Immature natural killer cell (primary cell): ENCODE data around the gene FAM227B. TPM values are rescaled to one million over a fixed set of nuclear protein-coding genes. Genes with fewer than 3 reads are reported as not detected.
A peak's percentile ranks its signal among the peaks of the same experiment; 100 is the strongest.
"Not testable (repeated sequence)": the region's sequence is repeated elsewhere in the genome, so short reads cannot be mapped to it uniquely, and the experiment has no call there.

Experiments used
- DNase-seq, 3 donors: peaks; one replicate each; pipeline ENCODE4 v3.0.0; 2022; ENCODE audit warnings: mixed read lengths in 1 of 3
- H3K27ac Mint-ChIP-seq, 6 donors: one replicate each; pipeline ENCODE4 v1.8.0; 2020; ENCODE audit warnings: mixed read lengths in 6 of 6, mild to moderate bottlenecking in 5 of 6, inconsistent platforms in 4 of 6, moderate library complexity in 3 of 6
- H3K27me3 Mint-ChIP-seq, 3 donors: one replicate each; pipeline ENCODE4 v1.8.0; 2020 to 2021; ENCODE audit warnings: low read depth in 3 of 3, mild to moderate bottlenecking in 3 of 3, mixed read lengths in 3 of 3, moderate library complexity in 3 of 3, inconsistent platforms in 1 of 3
- H3K36me3 Mint-ChIP-seq, 3 donors: one replicate each; pipeline ENCODE4 v1.8.0; 2020; ENCODE audit warnings: mixed read lengths in 3 of 3, inconsistent platforms in 2 of 3, mild to moderate bottlenecking in 2 of 3
- H3K4me1 Mint-ChIP-seq, 2 donors: one replicate each; pipeline ENCODE4 v1.8.0; 2020; ENCODE audit warnings: inconsistent platforms in 2 of 2, mild to moderate bottlenecking in 2 of 2, mixed read lengths in 2 of 2, moderate library complexity in 1 of 2
- H3K4me3 Mint-ChIP-seq, 5 donors: one replicate each; pipeline ENCODE4 v1.8.0; 2020; ENCODE audit warnings: mild to moderate bottlenecking in 5 of 5, mixed read lengths in 5 of 5, inconsistent platforms in 3 of 5, moderate library complexity in 3 of 5
- H3K9me3 Mint-ChIP-seq, 6 donors: one replicate each; pipeline ENCODE4 v1.8.0; 2020; ENCODE audit warnings: mild to moderate bottlenecking in 6 of 6, mixed read lengths in 6 of 6, inconsistent platforms in 4 of 6, moderate library complexity in 3 of 6
- polyA plus RNA-seq, 3 donors: library from polyadenylated mRNA; unstranded; fragments of 300-500 nt; fragmentation: Illumina TruSeq; gene quantifications; one replicate each; pipeline ENCODE4 v1.2.3, GENCODE V29; 2021

The FAM227B gene
- polyA plus RNA-seq, 3 donors from 2014 or later: 8.3 to 16.5 (median 10.2) TPM

DNA sequence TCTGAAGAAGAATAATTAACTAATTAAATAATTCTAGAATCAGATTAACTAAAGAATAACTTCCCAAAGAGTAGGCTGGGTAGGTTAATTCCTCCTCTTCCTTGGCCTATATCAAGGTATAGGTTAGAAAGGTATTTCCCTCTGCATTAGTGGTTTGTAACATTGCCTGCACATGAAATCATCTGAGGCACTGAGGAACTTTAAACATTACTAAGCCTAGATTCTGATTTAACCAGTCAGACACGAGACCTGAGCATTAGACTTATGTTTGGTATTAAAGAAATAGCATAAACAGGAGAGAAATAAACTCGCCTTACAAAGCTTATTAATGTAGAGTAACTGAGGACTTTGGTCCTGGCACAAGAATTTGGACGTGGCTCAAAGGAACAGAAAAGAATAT is 113.4 kb downstream of the FAM227B start:
- H3K9me3 Mint-ChIP-seq: peaks cover 0 to 10% (median 5%) of the 10 kb centered on the region in 6 donors
- peaks cover 1 to 4% (median 2%) of the 10 kb centered on the region in 3 donors for H3K27me3 Mint-ChIP-seq
- no peak overlapping the region for H3K27ac Mint-ChIP-seq
- no peak for DNase-seq
- H3K4me1 Mint-ChIP-seq: no peaks in the 10 kb centered on the region
- H3K36me3 Mint-ChIP-seq: no peaks in the 10 kb centered on the region
- H3K4me3 Mint-ChIP-seq: no peak overlapping the region

DNA sequence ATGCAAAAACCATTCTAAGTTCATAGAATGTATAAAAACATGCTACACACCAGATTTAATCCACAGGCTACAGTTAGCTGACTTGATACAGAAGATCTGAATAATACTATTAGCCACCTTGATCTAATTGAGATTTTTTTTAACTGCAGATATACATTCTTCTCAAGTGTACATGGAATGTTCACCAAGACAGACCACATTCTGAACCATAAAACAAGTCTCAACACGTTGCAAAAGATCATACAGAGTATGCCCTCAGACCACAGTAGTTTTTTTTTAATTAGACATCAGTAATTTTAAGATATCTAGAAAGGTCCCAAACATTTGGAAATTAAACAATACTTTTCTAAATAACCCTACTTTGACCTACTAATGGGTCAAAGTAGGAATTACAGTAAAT is 114.3 kb downstream of the FAM227B start:
- Mint-ChIP-seq H3K36me3 (no peaks in the 10 kb centered on the region), H3K27ac (no peak overlapping the region), H3K4me3 (no peak overlapping the region), H3K27me3 (peaks cover 1 to 4% (median 2%) of the 10 kb centered on the region in 3 donors), H3K4me1 (no peaks in the 10 kb centered on the region), H3K9me3 (peaks cover 0 to 11% (median 5%) of the 10 kb centered on the region in 6 donors)
- no peak for DNase-seq

DNA sequence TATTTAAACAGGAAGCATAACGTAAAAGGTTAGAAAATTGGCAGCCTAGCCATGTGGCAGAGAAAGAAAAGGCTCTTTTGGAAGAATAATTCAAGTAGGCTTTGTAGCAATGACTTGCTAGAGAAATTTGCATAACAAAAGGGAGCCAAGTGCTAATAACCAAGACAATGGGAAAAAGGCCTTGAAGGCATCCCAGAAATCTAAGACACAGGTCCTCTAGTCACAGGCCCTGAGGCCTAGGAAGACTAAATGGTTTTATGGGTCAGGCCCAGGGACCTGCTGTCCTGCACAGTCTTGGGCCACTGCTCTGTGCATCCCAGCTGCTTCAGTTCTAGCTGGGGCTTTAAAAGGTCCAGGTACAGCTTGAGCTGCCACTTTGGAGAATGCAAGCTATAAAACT is 119.0 kb downstream of the FAM227B start:
- Mint-ChIP-seq H3K27me3 (peaks cover 1 to 3% (median 2%) of the 10 kb centered on the region in 3 donors), H3K36me3 (no peaks in the 10 kb centered on the region), H3K4me1 (no peaks in the 10 kb centered on the region), H3K9me3 (peaks cover 0 to 11% (median 5%) of the 10 kb centered on the region in 6 donors), H3K4me3 (no peak overlapping the region), H3K27ac (no peak overlapping the region)
- DNase-seq: no peak

DNA sequence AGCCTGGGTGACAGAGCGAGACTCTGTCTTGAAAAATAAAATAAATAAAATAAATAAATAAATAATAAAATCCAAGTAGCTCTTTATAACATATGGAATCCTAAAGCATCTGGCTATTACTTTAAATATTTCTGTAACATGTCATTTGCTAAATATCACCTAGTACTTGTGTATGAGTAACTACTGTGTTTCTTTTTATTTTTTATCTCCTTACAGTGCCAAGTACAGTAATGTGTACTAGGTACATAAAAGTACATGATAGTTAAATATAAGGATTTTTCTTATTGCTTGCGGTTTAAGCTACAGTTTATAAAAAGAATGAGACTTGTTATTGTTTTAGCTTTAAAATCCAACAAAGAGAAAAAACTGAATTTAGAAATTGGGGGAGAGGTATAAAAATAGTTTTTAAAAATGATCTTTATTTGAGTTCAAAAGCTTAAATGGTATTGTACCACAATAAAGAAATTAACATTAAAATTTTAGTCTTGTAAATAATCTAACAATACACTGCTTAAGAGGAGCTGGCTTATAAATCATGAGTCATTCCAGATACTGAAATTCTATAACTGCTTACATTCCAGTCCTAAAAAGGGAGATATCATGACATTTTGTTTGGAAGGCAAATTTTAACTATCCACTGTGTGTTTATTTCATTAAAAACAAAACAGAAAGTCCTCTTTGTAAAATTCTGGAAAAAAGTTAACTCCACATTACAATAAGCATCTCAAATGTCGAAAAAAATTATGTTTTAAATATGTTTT is 124.4 kb downstream of the FAM227B start:
- H3K27ac Mint-ChIP-seq: no peak overlapping the region

DNA sequence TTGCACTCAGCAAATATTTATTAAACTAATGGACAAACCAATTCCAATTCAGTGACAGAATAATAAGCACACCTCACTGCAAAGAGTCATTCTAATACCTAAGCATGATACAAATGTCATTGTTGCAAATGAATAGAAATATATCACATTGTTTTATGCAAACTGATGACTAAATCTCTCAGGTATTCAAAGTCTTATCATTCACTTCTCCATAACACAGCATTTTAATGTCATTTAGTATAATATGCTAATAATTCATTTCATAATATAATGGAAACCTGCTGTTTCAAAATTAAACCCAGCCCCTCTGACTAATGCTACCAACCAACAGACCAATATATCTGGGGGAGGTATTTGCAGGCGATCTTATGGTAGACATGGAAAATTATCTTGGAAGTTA is 125.8 kb downstream of the FAM227B start:
- DNase-seq: no peak
- Mint-ChIP-seq H3K36me3 (no peaks in the 10 kb centered on the region), H3K27ac (no peak overlapping the region), H3K4me3 (no peak overlapping the region), H3K9me3 (peaks cover 0 to 1% (median 0%) of the 10 kb centered on the region in 6 donors), H3K4me1 (no peaks in the 10 kb centered on the region), H3K27me3 (peaks cover 2 to 3% (median 2%) of the 10 kb centered on the region in 3 donors)

More for the DNA sequence above, 124.4 kb downstream of the FAM227B start:
- Mint-ChIP-seq H3K4me1 (no peaks in the 10 kb centered on the region), H3K4me3 (no peak overlapping the region), H3K36me3 (no peaks in the 10 kb centered on the region), H3K27me3 (peaks cover 0 to 3% (median 2%) of the 10 kb centered on the region in 3 donors), H3K9me3 (no peaks in the 10 kb centered on the region)
- no peak for DNase-seq

DNA sequence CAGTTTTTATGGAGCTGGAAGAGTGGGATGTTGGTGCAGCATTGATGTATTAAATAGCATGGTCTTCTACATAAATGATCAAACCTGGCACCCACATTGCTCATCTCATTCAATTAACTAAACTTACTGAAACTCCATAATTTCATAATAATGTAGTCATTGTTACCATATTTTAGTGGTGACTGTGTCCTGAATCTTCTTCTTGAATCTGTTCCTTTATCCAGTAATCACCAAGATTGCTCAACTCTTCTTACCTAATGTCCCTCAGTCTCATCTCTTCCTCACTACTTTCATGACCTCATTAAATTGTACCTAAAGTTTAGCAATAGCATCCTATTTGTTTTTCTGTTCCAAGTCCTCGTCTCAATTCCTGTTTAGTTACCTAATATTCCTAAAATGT is 127.8 kb downstream of the FAM227B start:
- Mint-ChIP-seq H3K4me3 (no peak overlapping the region), H3K4me1 (no peaks in the 10 kb centered on the region), H3K27ac (no peak overlapping the region), H3K27me3 (peaks cover 0 to 2% (median 2%) of the 10 kb centered on the region in 3 donors), H3K36me3 (no peaks in the 10 kb centered on the region), H3K9me3 (peaks cover 0 to 1% (median 0%) of the 10 kb centered on the region in 6 donors)
- no peak for DNase-seq

DNA sequence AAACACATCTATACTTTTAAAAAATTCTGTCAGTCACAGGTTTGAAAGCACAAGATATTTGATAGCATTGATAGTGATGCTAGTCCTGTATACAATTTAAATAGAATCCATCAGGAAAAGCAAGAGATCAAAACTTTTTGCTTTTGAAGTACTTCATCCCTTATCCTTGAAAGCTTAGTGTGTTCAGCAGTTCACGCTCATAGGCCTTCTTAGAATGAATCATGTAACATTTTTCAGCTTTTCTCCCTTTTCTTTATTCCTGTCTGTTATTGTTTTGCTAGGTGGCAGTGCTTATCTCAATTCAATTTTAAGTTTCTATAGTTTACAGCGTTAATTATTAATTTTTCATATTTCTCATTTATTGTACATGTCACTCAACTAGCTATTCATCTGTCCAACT is 128.5 kb downstream of the FAM227B start:
- Mint-ChIP-seq H3K27ac (no peak overlapping the region), H3K27me3 (peaks cover 0 to 2% (median 2%) of the 10 kb centered on the region in 3 donors), H3K9me3 (peaks cover 0 to 1% (median 0%) of the 10 kb centered on the region in 6 donors), H3K36me3 (no peaks in the 10 kb centered on the region), H3K4me3 (no peak overlapping the region), H3K4me1 (no peaks in the 10 kb centered on the region)
- no peak for DNase-seq

DNA sequence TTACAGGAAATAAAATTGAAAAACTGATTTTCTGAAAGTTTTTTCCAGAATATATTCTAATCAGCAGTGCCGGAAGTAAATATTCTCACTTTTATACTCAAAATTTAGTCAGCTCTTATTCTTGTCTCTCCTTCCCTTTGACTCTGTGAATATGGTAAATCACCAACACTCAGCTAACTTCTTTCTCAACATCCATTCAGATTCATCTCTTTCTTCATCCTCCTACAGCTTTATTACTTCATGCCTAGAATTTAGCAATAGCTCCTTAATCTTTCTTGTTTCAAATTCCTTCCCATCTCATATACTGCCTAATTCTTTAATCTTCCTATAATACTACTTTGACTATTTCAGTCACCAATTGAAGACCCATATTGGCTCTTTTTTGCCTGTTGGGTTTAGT is 129.7 kb downstream of the FAM227B start:
- DNase-seq: no peak
- Mint-ChIP-seq H3K27me3 (peaks cover 0 to 2% (median 2%) of the 10 kb centered on the region in 3 donors), H3K9me3 (peaks cover 0 to 1% (median 0%) of the 10 kb centered on the region in 6 donors), H3K36me3 (no peaks in the 10 kb centered on the region), H3K4me3 (no peak overlapping the region), H3K27ac (no peak overlapping the region), H3K4me1 (no peaks in the 10 kb centered on the region)

DNA sequence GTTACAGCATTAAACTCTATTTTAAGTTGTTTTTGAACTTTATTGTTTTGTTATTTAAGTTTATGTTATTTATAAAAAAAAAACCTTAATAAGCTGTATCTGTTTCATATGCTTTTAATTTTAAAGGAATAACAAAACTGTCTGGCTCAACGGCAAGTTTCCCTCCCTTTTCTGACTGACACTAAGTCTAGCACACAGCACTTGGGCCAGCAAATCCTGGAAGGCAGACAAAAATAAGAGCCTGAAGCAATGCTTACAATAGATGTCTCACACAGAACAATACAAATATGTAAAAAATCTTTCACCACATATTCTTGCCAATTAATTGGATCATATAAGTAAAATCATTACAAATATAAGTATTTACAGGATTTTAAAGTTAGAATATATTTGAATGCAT is 135.2 kb downstream of the FAM227B start:
- not testable (repeated sequence) for H3K27me3 Mint-ChIP-seq, H3K27ac Mint-ChIP-seq, DNase-seq, H3K36me3 Mint-ChIP-seq, H3K4me3 Mint-ChIP-seq, H3K4me1 Mint-ChIP-seq, H3K9me3 Mint-ChIP-seq

DNA sequence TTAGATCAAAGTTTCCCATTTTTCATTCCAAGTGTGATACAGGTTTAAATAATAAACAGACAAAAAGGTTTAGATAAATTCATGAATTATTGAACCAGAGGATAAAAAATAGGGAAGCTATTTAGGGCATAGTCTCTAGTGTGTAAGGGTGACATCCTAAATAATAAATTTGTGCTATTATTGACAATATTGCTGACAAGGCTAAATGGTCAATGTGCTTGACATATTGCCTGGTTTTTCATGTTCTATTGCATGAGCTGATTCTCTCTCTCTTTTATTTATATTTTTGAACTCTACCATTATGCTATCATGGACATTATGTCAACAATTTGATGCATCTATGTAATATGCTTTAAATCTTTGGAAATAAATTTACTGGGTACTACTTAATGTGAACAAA is 141.6 kb downstream of the FAM227B start:
- H3K27me3 Mint-ChIP-seq, H3K4me3 Mint-ChIP-seq, H3K9me3 Mint-ChIP-seq, DNase-seq, H3K36me3 Mint-ChIP-seq, H3K27ac Mint-ChIP-seq, H3K4me1 Mint-ChIP-seq: not testable (repeated sequence)

DNA sequence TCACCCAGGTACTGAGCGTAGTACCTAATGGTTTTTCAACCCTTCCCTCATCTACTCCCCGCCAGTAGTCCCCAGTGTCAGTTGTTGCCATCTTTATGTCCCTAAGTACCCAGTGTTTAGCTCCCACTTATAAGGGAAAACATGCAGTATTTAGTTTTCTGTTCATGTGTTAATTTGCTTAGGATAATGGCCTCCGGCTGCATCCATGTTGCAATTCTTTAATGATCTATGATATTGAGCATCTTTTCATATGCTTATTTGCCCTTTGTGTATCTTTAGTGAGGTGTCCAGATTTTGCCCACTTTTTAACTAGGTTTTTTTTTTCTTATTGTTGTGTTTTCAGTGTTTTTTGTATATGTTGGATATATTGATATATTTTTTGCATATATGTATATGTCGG is 142.6 kb downstream of the FAM227B start:
- H3K27ac Mint-ChIP-seq, H3K9me3 Mint-ChIP-seq, H3K4me1 Mint-ChIP-seq, H3K27me3 Mint-ChIP-seq, H3K36me3 Mint-ChIP-seq, H3K4me3 Mint-ChIP-seq, DNase-seq: not testable (repeated sequence)

DNA sequence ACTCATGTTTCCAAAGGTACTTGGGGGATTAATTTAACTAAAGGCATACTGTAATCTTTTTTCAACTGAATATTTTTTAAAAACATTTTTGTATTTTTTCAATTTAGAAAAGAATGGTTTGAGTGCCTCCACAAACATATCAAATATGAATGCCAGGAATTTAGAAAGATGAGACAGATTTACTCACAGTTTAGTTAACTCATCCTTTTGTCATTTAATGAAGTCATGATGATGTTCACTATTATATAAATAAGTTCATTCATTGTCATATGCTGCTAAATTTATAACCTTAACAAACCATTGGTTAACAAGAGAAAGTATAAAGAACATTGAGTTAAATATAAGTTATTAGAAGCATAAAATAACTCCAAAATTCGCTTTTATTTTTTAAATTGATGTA is 147.6 kb downstream of the FAM227B start:
- Mint-ChIP-seq H3K27ac (no peak overlapping the region), H3K4me1 (peaks cover 4 to 5% of the 10 kb centered on the region in 2 donors), H3K36me3 (no peaks in the 10 kb centered on the region), H3K9me3 (no peaks in the 10 kb centered on the region), H3K27me3 (peaks cover 0 to 7% (median 1%) of the 10 kb centered on the region in 3 donors), H3K4me3 (no peak overlapping the region)
- no peak for DNase-seq

DNA sequence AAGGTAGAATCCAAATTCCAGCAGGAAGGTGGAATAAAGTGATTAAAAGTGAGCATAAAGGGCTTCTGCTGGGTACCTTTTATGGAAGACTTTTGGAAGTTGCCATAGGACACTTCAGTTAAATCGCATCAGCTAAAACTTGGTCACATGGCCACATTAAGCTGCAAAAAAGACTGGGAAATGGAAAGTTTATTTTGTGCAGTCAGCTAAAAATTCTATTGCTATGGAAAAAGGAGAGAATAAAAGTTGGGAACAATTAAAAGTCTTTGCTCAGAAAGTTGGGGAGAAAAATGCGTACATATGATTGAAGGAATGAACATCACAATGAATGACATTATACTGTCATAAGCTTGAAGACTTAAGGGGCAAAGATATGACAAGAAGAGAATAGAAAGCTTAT is 148.3 kb downstream of the FAM227B start:
- Mint-ChIP-seq H3K9me3 (no peaks in the 10 kb centered on the region), H3K27me3 (peaks cover 0 to 7% (median 0%) of the 10 kb centered on the region in 3 donors), H3K4me1 (peaks cover 4 to 5% of the 10 kb centered on the region in 2 donors), H3K27ac (no peak overlapping the region), H3K36me3 (no peaks in the 10 kb centered on the region), H3K4me3 (no peak overlapping the region)
- no peak for DNase-seq

DNA sequence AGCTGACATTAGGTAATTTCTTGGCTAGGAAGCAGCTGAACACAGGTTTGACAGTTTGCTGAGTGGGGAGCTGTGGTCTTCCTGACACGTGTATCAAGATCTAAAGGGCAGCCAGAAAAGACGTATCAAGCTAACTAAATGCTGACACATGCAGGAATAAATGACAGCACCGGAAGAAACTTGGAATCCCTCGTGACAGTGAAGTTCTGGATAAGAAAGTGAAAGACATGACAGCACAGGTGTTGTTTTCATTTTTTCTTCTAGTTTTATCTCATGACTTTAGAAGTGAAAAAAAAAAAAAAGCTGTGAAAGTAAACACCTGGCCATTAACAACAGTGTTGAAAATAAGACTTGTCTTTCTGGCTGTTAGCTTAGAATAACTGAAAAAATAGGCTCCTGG is 148.9 kb downstream of the FAM227B start:
- Mint-ChIP-seq H3K27me3 (peaks cover 0 to 7% (median 0%) of the 10 kb centered on the region in 3 donors), H3K4me1 (peaks cover 4 to 5% of the 10 kb centered on the region in 2 donors), H3K9me3 (no peaks in the 10 kb centered on the region), H3K4me3 (peak overlapping the region in 3 of 5 donors; percentile 19 to 26 (median 21)), H3K36me3 (no peaks in the 10 kb centered on the region), H3K27ac (no peak overlapping the region)
- peak in 2 of 3 donors; percentile 7 to 23 for DNase-seq

DNA sequence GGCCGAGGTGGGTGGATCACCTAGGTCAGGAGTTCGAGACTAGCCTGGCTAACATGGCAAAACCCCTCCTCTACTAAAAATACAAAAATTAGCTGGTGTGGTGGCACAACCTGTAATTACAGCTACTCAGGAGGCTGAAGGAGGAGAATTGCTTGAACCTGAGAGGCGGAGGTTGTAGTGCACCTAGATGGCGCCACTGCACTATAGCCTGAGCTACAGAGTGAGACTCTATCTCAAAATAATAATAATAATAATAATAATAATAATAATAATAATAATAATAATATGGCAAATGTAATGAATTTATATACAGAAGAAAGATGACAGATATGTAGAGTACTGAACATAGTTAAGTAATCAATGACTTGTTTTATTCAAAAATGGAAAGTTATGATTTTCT is 149.4 kb downstream of the FAM227B start:
- peak overlapping the region in 2 of 5 donors; percentile 19 to 26 for H3K4me3 Mint-ChIP-seq
- DNase-seq: peak in 1 of 3 donors; percentile 5
- H3K9me3 Mint-ChIP-seq, H3K27ac Mint-ChIP-seq, H3K27me3 Mint-ChIP-seq, H3K36me3 Mint-ChIP-seq, H3K4me1 Mint-ChIP-seq: not testable (repeated sequence)
